ENCODE data around the gene FGF14. TPM values are rescaled to one million over a fixed set of nuclear protein-coding genes. Genes with fewer than 3 reads are reported as not detected.

Gene FGF14
- total RNA-seq, 2 experiments from 2014 or later, result not detected

DNA sequence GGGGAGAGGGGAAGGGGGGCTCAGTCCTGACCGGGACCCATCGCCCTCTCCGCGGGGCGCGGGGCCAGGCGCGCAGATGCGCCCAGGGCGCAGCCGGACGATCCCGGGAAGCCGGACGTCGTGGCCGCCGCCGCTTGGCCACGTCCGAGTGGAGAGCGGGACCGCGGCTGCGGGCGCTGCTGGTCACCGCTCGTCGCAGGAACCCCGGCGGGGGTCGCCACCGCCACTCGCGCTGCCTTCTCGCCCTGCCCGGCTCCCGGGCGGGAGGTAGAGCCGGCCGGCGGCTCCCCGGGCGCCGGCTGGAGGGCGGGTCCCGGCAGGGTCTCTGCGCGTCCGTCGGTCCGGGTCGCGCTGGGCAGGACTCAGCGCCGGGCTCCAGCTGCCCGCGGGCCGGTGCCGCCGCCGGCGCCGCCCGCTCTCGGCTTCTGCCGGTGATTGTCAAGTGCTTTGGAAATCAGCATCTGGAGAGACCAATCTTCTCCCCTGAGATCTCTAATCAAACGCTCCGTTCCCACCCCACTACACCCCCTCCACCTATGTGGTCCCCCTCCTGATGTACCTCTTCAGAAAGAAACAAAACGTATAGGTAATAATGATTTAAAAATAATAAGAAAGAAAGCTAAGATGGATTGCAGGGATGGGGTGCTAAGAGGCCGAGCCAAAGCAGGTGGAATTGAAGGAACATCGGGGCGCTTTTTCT is 484.9 kb downstream of the FGF14 start:
- ChIA-PET CTCF (ENCODE audit: unreplicated experiment) (no interaction called here), POLR2A (interaction anchor here (0.6 to 0.7 kb wide), 2 partner anchors 409 to 774 kb away, joined by 3 read pairs; no protein-coding TSS in a partner anchor)
- DNase-seq (ENCODE audit: low spot score), result no peak
- H4K20me1 ChIP-seq (ENCODE audit: insufficient read depth, low read length), result no peaks in the 10 kb centered on the region
- no peaks in the 10 kb centered on the region for H3K9me2 ChIP-seq (ENCODE audit: insufficient read depth, low read length)
- H3K4me2 ChIP-seq (ENCODE audit: low read length), result no peak overlapping the region
- H2AFZ ChIP-seq (ENCODE audit: low read length), result no peak overlapping the region
- intact Hi-C loops (cut with micrococcal nuclease; ENCODE audit: unreplicated experiment), result no loop called here
- no peak overlapping the region for H3K4me3 ChIP-seq (ENCODE audit: low read depth, low read length, poor library complexity, severe bottlenecking)
- H3K36me3 ChIP-seq (ENCODE audit: insufficient read depth, low read length), result no peaks in the 10 kb centered on the region
- no peaks in the 10 kb centered on the region for H3K4me1 ChIP-seq (ENCODE audit: insufficient read depth, low read length, poor library complexity, severe bottlenecking)
- BruUV-seq (replicated peaks), result no TSS peak
- no peak overlapping the region for H3K27ac ChIP-seq (ENCODE audit: low read depth, low read length, poor library complexity, severe bottlenecking)
- no peaks in the 10 kb centered on the region for H3K9me3 ChIP-seq (ENCODE audit: low read length)
- TF ChIP-seq, protein P1, sequence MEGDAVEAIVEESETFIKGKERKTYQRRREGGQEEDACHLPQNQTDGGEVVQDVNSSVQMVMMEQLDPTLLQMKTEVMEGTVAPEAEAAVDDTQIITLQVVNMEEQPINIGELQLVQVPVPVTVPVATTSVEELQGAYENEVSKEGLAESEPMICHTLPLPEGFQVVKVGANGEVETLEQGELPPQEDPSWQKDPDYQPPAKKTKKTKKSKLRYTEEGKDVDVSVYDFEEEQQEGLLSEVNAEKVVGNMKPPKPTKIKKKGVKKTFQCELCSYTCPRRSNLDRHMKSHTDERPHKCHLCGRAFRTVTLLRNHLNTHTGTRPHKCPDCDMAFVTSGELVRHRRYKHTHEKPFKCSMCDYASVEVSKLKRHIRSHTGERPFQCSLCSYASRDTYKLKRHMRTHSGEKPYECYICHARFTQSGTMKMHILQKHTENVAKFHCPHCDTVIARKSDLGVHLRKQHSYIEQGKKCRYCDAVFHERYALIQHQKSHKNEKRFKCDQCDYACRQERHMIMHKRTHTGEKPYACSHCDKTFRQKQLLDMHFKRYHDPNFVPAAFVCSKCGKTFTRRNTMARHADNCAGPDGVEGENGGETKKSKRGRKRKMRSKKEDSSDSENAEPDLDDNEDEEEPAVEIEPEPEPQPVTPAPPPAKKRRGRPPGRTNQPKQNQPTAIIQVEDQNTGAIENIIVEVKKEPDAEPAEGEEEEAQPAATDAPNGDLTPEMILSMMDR (conservative IDR thresholded peaks at IDR 0.05; ENCODE audit: low read length), result no peak
- no peak for TF ChIP-seq EZH2phosphoT487 (IDR thresholded peaks at IDR 0.05; ENCODE audit: borderline replicate concordance, low read depth, low read length)
- H3K79me2 ChIP-seq (ENCODE audit: insufficient read depth, low read depth, low read length), result no peaks in the 10 kb centered on the region

DNA sequence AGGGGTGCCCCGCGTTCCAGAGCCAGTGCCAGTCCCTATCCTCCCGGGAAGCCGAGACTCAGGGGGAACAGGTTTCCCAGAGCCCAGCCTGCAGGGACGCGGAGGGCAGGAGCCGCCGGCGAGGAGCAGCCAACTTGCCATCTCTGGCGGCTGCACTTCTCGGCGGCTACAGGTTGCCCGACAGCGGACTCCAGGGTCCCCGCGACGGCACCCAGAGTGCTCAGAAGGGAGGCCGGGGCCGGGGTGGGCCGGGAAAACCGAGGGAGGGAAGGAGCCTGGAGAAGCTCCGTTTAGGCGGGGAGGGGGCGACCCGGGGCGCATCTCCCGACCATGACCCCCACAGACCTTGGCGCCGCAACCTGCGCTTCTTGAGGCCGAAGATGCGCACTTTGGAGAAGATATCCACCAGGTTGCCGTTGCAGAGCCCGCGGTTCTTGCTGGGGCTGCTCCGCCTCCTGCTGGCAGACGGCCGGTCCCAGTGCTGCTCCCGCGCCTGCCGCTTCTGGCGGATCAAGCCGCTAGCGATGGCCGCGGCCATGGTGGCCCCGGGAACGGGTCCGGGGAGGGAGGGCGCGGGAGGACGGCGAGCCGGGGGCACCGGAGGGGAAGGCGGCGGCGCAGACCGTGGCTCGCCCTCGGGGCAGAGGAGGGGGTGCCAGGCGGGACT is 485.6 kb downstream of the FGF14 start:
- H3K4me2 ChIP-seq (ENCODE audit: low read length), result no peak overlapping the region
- no peak overlapping the region for H2AFZ ChIP-seq (ENCODE audit: low read length)
- ChIA-PET POLR2A (no interaction called here), CTCF (ENCODE audit: unreplicated experiment) (no interaction called here)
- intact Hi-C loops (cut with micrococcal nuclease; ENCODE audit: unreplicated experiment), result no loop called here
- no peaks in the 10 kb centered on the region for H3K4me1 ChIP-seq (ENCODE audit: insufficient read depth, low read length, poor library complexity, severe bottlenecking)
- H3K9me2 ChIP-seq (ENCODE audit: insufficient read depth, low read length), result no peaks in the 10 kb centered on the region
- H3K9me3 ChIP-seq (ENCODE audit: low read length), result no peaks in the 10 kb centered on the region
- H3K4me3 ChIP-seq (ENCODE audit: low read depth, low read length, poor library complexity, severe bottlenecking), result no peak overlapping the region
- no peaks in the 10 kb centered on the region for H4K20me1 ChIP-seq (ENCODE audit: insufficient read depth, low read length)
- H3K36me3 ChIP-seq (ENCODE audit: insufficient read depth, low read length), result no peaks in the 10 kb centered on the region
- no peak for TF ChIP-seq EZH2phosphoT487 (IDR thresholded peaks at IDR 0.05; ENCODE audit: borderline replicate concordance, low read depth, low read length)
- TF ChIP-seq, protein P1 (conservative IDR thresholded peaks at IDR 0.05; ENCODE audit: low read length), result no peak
- H3K27ac ChIP-seq (ENCODE audit: low read depth, low read length, poor library complexity, severe bottlenecking), result no peak overlapping the region
- no peak for DNase-seq (ENCODE audit: low spot score)
- no TSS peak for BruUV-seq (replicated peaks)
- no peaks in the 10 kb centered on the region for H3K79me2 ChIP-seq (ENCODE audit: insufficient read depth, low read depth, low read length)

DNA sequence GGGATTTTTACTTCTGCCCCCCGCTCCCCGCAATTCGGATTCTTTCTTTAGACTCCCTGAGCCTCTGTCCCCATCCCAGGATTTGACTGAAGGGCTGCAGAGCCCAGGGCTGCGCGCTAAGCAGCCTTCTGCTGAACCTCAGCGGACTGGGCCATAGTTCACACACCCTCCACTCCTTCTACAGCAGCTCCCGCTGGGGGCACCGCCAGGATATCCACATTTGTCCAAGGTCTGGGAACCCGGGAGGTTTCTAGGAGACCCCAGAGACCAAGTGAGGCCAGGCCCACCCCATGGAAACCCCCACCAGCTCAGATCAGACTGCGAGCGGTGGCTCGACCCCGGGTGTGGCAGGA is 486.1 kb downstream of the FGF14 start:
- intact Hi-C loops (cut with micrococcal nuclease; ENCODE audit: unreplicated experiment), result no loop called here
- Histone ChIP-seq H3K36me3 (ENCODE audit: insufficient read depth, low read length) (no peaks in the 10 kb centered on the region), H4K20me1 (ENCODE audit: insufficient read depth, low read length) (no peaks in the 10 kb centered on the region), H2AFZ (ENCODE audit: low read length) (no peak overlapping the region), H3K4me1 (ENCODE audit: insufficient read depth, low read length, poor library complexity, severe bottlenecking) (no peaks in the 10 kb centered on the region), H3K9me3 (ENCODE audit: low read length) (no peaks in the 10 kb centered on the region), H3K9me2 (ENCODE audit: insufficient read depth, low read length) (no peaks in the 10 kb centered on the region), H3K4me3 (ENCODE audit: low read depth, low read length, poor library complexity, severe bottlenecking) (no peak overlapping the region), H3K27ac (ENCODE audit: low read depth, low read length, poor library complexity, severe bottlenecking) (no peak overlapping the region), H3K4me2 (ENCODE audit: low read length) (no peak overlapping the region), H3K79me2 (ENCODE audit: insufficient read depth, low read depth, low read length) (no peaks in the 10 kb centered on the region)
- ChIA-PET POLR2A (no interaction called here), CTCF (ENCODE audit: unreplicated experiment) (no interaction called here)
- BruUV-seq (replicated peaks), result no TSS peak
- TF ChIP-seq, protein P1 (conservative IDR thresholded peaks at IDR 0.05; ENCODE audit: low read length), result no peak
- TF ChIP-seq EZH2phosphoT487 (IDR thresholded peaks at IDR 0.05; ENCODE audit: borderline replicate concordance, low read depth, low read length), result no peak
- DNase-seq (ENCODE audit: low spot score), result no peak
